NK-92 (cell line): ENCODE measurements around the gene KCNH3.
"Not testable (repeated sequence)": the region's sequence is repeated elsewhere in the genome, so short reads cannot be mapped to it uniquely, and the experiment has no call there.

Experiments used
- DNase-seq: peaks from one replicate; lab custom pipeline; 2025; ENCODE audit not compliant: unreplicated experiment; lab: John Stamatoyannopoulos, UW

The KCNH3 gene

GRCh38 chr12:49527361-49528130 is 11.3 kb upstream of the KCNH3 start:
- no peak for DNase-seq

GRCh38 chr12:49529414-49529813 is 9.4 kb upstream of the KCNH3 start:
- no peak for DNase-seq

- DNase-seq: no peak
Measured at GRCh38 chr12:49531745-49532144, 7.1 kb upstream of the KCNH3 start.

- DNase-seq: no peak
Measured at GRCh38 chr12:49533331-49533730, 5.5 kb upstream of the KCNH3 start.

GRCh38 chr12:49534122-49534521 is 4.7 kb upstream of the KCNH3 start:
- DNase-seq: not testable (repeated sequence)

- no peak for DNase-seq
Measured at GRCh38 chr12:49534731-49535278, 4.0 kb upstream of the KCNH3 start.

GRCh38 chr12:49535921-49536525 is 2.8 kb upstream of the KCNH3 start:
- no peak for DNase-seq

GRCh38 chr12:49536526-49537071 is 2.2 kb upstream of the KCNH3 start:
- DNase-seq: no peak

GRCh38 chr12:49537231-49537751 is 1.5 kb upstream of the KCNH3 start:
- DNase-seq: no peak

GRCh38 chr12:49537752-49538509 is 899 bp upstream of the KCNH3 start:
- DNase-seq: no peak

- DNase-seq: no peak
Measured at GRCh38 chr12:49539406-49540228, 787 bp downstream of the KCNH3 start.

GRCh38 chr12:49540229-49541139 is 1.7 kb downstream of the KCNH3 start:
- DNase-seq: no peak

GRCh38 chr12:49541140-49541861 is 2.5 kb downstream of the KCNH3 start:
- no peak for DNase-seq

- no peak for DNase-seq
Measured at GRCh38 chr12:49541911-49542505, 3.2 kb downstream of the KCNH3 start.

GRCh38 chr12:49542592-49543160 is 3.8 kb downstream of the KCNH3 start:
- DNase-seq: no peak

- no peak for DNase-seq
Measured at GRCh38 chr12:49543221-49543913, 4.5 kb downstream of the KCNH3 start.
